ENCODE results near the gene CKAP2.
"Not testable (repeated sequence)": the region's sequence is repeated elsewhere in the genome, so short reads cannot be mapped to it uniquely, and the experiment has no call there.

GRCh38 chr13:52509532-52509931, 54.3 kb downstream of the CKAP2 start:
- TF ChIP-seq FOXK2 (IDR thresholded peaks at IDR 0.05); FOXM1 (IDR thresholded peaks at IDR 0.05; ENCODE audit: borderline replicate concordance); FOXA1 (IDR thresholded peaks at IDR 0.05); ZNF384 (IDR thresholded peaks at IDR 0.05); ELF4 (IDR thresholded peaks at IDR 0.05); BHLHE40 (IDR thresholded peaks at IDR 0.05; ENCODE audit: borderline replicate concordance): not testable (repeated sequence)
- TF ChIP-seq, protein P1, sequence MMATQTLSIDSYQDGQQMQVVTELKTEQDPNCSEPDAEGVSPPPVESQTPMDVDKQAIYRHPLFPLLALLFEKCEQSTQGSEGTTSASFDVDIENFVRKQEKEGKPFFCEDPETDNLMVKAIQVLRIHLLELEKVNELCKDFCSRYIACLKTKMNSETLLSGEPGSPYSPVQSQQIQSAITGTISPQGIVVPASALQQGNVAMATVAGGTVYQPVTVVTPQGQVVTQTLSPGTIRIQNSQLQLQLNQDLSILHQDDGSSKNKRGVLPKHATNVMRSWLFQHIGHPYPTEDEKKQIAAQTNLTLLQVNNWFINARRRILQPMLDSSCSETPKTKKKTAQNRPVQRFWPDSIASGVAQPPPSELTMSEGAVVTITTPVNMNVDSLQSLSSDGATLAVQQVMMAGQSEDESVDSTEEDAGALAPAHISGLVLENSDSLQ (IDR thresholded peaks at IDR 0.05): not testable (repeated sequence)
